ENCODE data around the gene NOTCH4. TPM values are rescaled to one million over a fixed set of nuclear protein-coding genes. Genes with fewer than 3 reads are reported as not detected.

The NOTCH4 gene
- total and polyA plus RNA-seq, 9 of the 15 experiments (the other 6 are each of a cell fraction or from before 2014, with no cell fraction given): 0.24 to 4.3 (median 1.7) TPM

DNA sequence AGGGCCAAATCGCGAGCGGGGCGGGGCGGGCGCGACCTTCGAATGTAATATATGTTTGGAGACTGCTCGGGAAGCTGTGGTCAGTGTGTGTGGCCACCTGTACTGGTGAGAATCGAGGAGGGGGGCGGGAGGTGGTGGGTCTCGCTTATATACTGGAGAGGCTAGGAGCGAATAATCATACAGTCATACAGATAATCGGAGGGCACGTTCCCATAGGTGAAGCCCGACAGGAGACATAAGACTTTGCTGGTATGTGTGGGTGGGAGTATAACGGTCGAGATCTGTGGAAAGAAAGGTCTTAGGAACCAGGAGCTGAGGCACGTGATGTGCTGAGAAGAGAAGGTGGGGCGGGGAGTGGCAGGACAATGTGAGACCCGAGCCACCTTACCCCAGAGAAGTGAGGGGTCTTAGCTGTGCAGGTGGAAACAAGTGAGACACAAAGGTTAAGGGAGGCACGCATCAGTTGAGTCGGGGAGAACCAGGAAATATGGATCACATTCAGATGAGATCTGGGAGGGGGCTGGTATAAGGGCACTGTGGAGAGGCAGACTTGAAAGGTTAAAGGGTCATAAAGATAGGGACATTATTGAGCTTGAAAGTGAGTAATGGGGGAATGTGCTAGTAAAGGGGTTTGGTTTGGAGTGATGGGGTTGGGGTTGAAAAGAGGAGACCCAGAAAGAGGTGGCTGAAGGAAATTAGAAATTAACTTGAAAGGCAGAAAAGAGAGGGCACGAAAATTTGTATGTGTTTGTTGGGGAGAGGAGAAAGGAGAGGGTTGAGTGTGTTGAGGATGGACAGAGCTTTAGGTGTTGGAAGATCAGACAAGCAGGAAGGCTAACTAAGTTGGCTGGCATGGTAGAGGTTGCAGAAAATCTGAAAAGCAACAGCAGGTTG is 45.1 kb downstream of the NOTCH4 start (continued):
- TF ChIP-seq E2F4 (CRISPR knock-in tag; IDR thresholded peaks at IDR 0.05; ENCODE audit: low read depth) (0 out of 2 replicates have a peak, but pooled peaks have one; percentile 13), ELF2 (CRISPR knock-in tag; IDR thresholded peaks at IDR 0.05) (no peak), MTA3 (IDR thresholded peaks at IDR 0.05; ENCODE audit: borderline replicate concordance) (0 out of 2 replicates have a peak, but pooled peaks have one; percentile 41), ZNF316 (IDR thresholded peaks at IDR 0.05) (no peak; the same call in none of the 2 replicates), PHF21A (IDR thresholded peaks at IDR 0.05; ENCODE audit: borderline replicate concordance, low read depth) (peak; percentile 71; the same call in 1 of the 2 replicates), ATF1 (CRISPR knock-in tag; IDR thresholded peaks at IDR 0.05) (no peak), ATF1 (tag; IDR thresholded peaks at IDR 0.05) (no peak), FOXK1 (CRISPR knock-in tag; IDR thresholded peaks at IDR 0.05; ENCODE audit: borderline replicate concordance) (no peak), MIER1 (IDR thresholded peaks at IDR 0.05; ENCODE audit: low read depth) (no peak), TAF7 (tag; IDR thresholded peaks at IDR 0.05) (peak; percentile 66; the same call in 1 of the 2 replicates), NELFE (IDR thresholded peaks at IDR 0.05; ENCODE audit: insufficient read depth, insufficient read length) (no peak), HBP1 (CRISPR knock-in tag; IDR thresholded peaks at IDR 0.05) (no peak), MBD2 (IDR thresholded peaks at IDR 0.05; ENCODE audit: borderline replicate concordance, low read depth) (no peak), PTBP1 (IDR thresholded peaks at IDR 0.05; ENCODE audit: low read depth, low read length) (no peak), ELF1 (tag; IDR thresholded peaks at IDR 0.05) (no peak), LARP7 (IDR thresholded peaks at IDR 0.05) (no peak), SMARCA4 (IDR thresholded peaks at IDR 0.05) (0 out of 2 replicates have a peak, but pooled peaks have one; percentile 15), ZNF584 (CRISPR knock-in tag; IDR thresholded peaks at IDR 0.05; ENCODE audit: low read depth) (no peak), ZNF408 (CRISPR knock-in tag; IDR thresholded peaks at IDR 0.05; ENCODE audit: low read depth) (no peak), PTRF (tag; IDR thresholded peaks at IDR 0.05) (no peak), PHB (CRISPR knock-in tag; IDR thresholded peaks at IDR 0.05) (no peak), RBM22 (IDR thresholded peaks at IDR 0.05; ENCODE audit: low read depth, low read length, poor library complexity, severe bottlenecking) (no peak), HCFC1 (IDR thresholded peaks at IDR 0.05; ENCODE audit: low read depth, low read length) (no peak), GTF2E2 (tag; IDR thresholded peaks at IDR 0.05) (no peak)
- TF ChIP-seq, protein P1, sequence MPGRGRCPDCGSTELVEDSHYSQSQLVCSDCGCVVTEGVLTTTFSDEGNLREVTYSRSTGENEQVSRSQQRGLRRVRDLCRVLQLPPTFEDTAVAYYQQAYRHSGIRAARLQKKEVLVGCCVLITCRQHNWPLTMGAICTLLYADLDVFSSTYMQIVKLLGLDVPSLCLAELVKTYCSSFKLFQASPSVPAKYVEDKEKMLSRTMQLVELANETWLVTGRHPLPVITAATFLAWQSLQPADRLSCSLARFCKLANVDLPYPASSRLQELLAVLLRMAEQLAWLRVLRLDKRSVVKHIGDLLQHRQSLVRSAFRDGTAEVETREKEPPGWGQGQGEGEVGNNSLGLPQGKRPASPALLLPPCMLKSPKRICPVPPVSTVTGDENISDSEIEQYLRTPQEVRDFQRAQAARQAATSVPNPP (IDR thresholded peaks at IDR 0.05; ENCODE audit: borderline replicate concordance, insufficient read depth, insufficient read length): no peak
- TF ChIP-seq, protein P2, sequence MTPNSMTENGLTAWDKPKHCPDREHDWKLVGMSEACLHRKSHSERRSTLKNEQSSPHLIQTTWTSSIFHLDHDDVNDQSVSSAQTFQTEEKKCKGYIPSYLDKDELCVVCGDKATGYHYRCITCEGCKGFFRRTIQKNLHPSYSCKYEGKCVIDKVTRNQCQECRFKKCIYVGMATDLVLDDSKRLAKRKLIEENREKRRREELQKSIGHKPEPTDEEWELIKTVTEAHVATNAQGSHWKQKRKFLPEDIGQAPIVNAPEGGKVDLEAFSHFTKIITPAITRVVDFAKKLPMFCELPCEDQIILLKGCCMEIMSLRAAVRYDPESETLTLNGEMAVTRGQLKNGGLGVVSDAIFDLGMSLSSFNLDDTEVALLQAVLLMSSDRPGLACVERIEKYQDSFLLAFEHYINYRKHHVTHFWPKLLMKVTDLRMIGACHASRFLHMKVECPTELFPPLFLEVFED (CRISPR knock-in tag; conservative IDR thresholded peaks at IDR 0.05): peak; percentile 49; the same call in 1 of the 2 replicates

Measured in K562 (cell line).